GM21576 (cell line): ENCODE results near the gene GOLIM4.
"Not testable (repeated sequence)": the region's sequence is repeated elsewhere in the genome, so short reads cannot be mapped to it uniquely, and the experiment has no call there.

Experiments
- ATAC-seq: cut with Tn5 transposase; IDR thresholded peaks from one replicate; pipeline ENCODE4 v1.9.1; 2021; ENCODE audit warnings: mild to moderate bottlenecking, moderate library complexity; ENCODE audit not compliant: unreplicated experiment

Gene GOLIM4, protein sequence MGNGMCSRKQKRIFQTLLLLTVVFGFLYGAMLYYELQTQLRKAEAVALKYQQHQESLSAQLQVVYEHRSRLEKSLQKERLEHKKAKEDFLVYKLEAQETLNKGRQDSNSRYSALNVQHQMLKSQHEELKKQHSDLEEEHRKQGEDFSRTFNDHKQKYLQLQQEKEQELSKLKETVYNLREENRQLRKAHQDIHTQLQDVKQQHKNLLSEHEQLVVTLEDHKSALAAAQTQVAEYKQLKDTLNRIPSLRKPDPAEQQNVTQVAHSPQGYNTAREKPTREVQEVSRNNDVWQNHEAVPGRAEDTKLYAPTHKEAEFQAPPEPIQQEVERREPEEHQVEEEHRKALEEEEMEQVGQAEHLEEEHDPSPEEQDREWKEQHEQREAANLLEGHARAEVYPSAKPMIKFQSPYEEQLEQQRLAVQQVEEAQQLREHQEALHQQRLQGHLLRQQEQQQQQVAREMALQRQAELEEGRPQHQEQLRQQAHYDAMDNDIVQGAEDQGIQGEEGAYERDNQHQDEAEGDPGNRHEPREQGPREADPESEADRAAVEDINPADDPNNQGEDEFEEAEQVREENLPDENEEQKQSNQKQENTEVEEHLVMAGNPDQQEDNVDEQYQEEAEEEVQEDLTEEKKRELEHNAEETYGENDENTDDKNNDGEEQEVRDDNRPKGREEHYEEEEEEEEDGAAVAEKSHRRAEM

DNA sequence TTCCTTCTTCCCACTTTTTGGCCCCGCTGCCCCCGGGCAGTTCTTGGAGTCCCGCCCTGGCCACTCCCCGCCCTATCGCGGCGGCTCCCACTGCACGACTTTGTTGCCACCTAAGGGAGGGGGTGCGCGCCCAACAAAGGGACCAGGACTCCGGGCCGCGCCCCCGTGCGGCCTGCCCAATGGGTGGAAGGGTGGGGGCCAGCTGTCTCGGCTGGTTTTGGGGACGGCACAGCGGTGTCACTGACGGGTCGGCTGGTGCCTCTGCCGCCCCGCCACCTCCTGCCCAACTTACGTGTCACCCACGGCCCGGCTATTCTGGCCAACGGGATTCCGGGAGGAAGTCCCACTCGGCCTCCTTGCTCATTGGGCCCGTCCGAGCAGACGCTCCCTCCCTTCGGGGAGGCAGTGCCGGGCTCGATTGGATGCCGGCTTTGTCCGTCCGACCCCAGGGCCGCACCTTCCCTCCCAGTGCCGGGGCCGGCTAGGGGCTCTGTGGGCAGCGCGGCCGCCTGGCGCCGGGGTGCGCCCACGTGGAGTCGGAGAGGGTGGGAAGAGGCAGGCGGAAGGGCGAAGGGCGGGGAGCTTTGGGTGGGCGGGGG is at the start of gene GOLIM4:
TSS of gene GOLIM4 (minus strand) at position 314 of the 599 bp plus-strand sequence. CDS start 639 bp downstream, outside the sequence.
- ATAC-seq, result peak; percentile 82

DNA sequence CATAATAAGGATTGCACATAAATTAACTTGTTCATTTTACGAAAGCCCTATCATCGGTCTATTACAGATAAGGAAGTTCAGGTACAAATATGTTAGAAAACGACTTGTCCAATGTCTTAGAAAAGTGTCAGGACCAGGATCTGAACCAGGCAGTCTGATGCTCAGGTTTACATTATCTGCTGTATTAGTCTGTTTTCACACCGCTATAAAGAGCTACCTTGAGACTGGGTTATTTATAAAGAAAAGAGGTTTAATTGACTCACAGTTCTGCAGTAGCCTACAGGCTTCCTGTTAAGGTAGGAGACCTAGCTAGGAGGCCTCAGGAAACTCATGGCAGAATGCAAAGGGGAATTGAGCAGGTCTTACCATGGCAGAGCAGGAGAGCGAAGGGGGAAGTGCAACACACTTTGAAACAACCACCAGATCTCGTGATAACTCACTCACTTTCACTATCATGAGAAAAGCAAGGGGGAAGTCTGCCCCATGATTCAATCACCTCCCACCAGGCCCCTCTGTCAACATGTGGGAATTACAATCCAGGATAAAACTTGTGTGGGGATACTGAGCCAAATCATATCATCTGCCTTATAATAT is 45.8 kb upstream of the GOLIM4 start:
- no peak for ATAC-seq

DNA sequence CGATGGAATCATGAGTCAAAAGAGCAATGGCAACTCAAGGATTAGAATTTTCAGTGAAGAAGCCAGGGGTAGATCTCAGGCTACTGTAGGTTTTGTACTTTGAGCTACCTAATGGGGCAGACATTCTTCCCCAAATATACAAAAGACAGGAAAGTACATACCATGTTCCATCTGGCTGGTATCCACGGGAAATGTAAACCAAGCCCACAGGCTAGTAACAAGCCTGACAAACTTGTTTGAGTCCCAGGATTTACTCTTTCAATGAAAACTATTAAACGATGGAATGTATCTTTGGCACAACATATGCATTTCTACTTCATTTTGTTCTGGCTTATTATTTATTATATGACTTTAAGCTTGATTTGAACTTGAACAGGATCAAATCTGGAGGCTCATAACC is 44.2 kb upstream of the GOLIM4 start:
- ATAC-seq, result no peak

DNA sequence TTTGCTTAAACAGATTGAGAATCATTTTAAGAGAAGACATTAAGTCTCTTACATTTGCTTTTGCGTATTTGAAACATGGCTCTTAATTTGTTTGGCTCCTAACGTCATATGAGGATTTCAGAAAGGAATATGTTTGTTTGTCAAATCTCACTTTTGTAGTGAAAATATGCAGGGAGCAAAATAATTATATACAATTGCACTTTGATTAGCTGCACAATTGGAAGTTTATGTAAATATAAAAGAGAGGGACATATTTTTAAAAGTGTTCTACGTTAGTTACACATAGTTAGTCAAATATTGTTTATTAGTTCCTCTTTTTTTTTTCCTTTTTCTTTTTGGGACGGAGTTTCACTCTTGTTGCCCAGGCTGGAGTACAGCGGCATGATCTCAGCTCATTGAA is 42.7 kb upstream of the GOLIM4 start:
- no peak for ATAC-seq

DNA sequence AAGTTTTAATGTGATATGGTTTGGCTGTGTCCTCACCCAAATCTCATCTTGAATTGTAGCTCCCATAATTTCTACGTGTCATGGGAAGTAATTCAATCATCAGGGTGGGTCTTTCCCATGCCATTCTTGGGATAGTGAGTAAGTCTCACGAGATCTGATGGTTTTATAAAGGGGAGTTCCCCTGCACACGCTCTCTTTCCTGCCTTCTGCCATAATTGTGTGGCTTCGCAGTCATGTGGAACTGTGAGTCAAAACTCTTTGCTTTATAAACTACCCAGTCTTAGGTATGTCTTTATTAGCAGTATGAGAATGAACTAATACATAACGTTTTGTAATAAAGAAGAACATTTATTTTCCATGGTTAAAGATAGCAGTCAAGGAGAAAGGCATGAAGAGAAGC is 39.2 kb upstream of the GOLIM4 start:
- ATAC-seq, result peak; percentile 73

DNA sequence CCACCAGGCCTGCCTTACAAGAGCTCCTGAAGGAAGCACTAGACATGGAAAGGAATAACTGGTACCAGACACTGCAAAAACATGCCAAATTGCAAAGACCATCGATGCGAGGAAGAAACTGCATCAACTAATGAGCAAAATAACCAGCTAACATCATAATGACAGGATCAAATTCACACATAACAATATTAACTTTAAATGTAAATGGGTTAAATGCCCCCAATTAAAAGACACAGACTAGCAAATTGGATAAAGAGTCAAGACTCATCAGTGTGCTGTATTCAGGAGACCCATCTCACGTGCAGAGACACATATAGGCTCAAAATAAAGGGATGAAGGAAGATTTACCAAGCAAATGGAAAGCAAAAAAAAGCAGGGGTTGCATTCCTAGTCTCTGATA is 34.5 kb upstream of the GOLIM4 start:
- not testable (repeated sequence) for ATAC-seq

DNA sequence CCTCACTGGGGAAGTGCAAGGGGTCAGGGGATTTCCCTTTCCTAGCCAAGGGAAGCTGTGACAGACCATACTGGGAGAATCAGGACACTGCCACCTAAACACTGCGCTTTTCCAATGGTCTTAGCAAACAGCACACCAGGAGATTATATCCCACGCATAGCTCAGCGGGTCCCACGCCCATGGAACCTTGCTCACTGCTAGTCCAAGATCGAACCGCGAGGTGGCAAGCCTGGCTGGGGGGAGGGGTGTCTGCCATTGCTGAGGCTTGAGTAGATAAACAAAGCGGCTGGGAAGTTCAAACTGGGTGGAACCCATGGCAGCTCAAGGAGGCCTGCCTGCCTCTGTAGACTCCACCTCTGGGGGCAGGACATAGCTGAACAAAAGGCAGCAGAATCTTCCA is 32.7 kb upstream of the GOLIM4 start:
- not testable (repeated sequence) for ATAC-seq

DNA sequence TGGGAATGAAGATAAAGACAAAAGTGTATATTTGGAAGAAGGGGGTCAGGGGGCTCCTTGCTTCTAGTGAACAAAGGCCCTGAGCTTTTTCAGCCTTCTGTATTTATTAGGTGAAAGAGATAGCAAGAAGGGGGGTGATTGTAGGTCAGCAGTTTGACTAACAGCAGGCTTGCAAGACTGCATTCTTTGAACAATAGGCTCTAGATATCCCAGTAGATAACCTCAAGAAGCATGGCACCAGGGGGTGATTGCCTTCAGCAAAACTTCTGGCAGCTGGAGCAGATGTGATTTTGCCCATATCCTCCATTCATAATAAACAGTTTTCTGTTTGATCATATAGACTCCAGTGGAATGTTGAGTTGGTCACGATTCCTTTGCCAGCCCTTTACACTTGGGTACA is 31.7 kb upstream of the GOLIM4 start:
- no peak for ATAC-seq

DNA sequence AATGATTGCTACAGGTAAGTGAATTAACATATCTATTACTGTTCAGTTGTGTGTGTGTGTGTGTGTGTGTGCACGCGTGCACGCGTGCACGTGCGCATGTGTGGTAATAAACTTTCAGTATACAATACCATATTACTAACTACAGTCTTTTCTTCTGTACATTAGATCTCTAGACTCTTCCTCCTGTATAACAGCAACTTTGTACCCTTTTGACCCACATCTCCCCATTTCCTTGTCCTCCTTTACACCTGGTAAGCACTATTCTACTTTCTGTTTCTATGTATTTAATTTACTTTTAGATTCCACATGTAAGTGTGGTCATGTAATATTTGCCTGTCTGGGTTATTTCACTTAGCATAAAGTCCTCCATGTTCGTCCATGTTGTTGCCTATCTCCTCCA is 29.1 kb upstream of the GOLIM4 start:
- no peak for ATAC-seq

DNA sequence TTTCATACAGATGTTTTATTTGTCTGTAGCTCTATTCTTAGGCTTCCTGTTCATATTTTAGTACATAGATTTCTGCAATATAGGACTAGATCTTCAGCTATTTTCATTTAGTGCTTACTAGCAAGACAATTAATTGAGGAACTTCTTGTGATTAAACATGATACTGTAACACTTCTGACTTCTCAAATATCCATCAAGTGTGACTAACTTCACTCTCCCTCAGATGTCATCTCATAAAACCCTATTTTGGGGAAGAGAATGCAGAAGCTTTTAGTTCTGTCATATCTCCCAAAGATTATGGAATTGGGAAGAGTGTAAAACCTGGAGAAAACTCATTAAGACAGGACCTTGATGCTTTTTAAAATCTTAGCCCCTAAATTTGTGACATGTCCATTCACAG is 28.6 kb upstream of the GOLIM4 start:
- ATAC-seq, result no peak

DNA sequence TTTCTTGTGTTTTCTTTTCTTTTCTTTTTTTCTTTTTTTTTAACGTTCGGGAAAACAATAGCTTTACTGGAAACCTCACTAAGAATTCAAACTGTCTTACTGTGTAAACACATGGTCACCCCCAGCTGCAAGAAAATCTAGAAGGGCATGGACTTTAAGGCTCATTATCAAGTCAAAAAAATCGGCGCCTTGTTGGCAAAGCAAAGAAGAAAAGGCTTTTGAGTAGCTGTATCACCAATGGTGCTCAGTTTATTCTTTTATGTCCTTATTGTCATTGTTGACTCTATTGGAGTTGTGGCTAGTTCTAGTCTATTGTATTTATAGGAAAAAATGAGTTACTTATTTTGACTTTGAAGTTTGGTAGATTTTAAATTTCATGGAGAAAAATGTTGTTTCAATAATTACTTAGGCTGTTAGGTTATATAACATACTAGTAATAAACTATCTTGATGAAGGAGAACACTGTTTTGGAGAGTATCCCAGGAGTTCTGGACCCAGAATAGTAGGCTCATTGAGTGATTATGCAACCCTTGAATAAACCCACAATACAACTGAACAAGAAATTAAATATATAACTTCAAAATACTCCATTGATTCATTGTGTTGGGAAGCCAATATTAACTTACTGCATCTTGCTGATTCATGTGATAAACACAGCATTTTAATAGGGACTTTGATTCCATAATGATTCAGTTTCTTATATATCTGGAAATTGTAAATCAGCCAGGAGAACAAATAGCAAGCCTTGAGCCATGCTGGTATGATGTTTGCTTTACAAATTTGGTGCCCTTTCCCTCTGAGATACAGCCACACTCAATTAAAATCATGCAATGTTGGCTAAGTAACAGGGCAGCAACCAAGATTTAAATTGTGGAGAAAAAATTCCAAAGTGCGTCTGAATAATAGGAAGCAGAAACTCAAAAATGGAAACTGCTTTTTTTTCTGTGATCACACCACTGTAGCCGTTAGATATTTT is 27.8 kb upstream of the GOLIM4 start:
- no peak for ATAC-seq

DNA sequence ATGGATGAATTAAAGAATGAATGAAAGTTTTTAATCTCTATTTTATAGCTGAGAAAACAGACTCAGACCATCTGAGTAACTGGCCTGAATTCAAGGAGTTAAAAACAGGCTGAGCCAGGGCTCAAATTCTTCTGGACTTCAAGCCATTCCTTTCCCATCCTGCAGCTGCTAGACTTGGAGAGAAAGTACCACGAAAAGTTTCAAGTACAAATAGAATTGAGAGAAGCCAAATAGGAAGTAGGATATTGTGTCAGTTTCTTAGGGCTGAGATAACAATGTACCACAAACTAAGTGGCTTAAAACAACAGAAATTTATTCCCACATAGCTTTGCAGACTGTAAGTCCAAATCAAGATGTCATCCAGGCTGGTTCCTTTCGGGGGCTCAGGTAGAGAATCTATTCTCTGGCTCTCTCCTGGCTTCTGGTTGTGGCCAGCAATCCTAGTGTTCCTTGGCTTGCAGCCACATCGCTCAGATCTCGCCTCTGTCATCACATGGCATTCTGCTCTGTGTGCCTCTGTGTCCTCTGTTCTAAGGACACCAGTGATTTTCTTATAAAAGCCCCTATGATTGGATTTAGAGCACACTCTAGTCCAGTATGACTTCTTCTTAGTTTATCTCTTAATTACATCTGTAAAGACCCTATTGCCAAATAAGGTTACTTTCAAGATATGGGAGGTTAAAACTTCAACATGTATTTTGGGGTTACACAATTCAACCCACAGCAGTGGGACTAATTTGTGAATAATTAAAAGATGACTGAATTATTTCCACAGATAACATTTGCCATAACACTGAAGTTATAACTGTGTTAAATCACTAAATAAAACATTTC is 25.7 kb upstream of the GOLIM4 start:
- no peak for ATAC-seq

DNA sequence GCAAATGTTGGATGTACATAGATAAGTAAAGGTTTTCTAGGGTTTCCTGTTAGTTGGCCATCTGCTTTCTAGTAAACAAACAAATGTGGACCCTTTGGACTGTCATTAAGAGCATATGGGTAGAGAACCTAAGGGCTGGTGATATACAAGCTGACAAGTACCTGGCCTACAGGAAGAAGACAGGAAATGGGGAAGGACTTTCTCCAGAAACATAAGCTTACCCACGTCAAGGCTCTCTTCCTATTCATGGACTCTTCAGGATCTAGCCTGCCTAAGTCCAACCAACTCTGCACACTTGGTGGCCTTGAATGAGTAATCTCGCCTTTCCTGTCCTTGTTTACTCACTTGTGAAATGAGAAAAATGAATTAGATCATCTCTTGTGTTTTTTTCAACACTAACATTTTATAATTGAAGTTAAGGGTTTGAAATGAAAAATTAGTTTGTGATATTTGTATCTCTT is 22.2 kb upstream of the GOLIM4 start:
- ATAC-seq, result no peak

DNA sequence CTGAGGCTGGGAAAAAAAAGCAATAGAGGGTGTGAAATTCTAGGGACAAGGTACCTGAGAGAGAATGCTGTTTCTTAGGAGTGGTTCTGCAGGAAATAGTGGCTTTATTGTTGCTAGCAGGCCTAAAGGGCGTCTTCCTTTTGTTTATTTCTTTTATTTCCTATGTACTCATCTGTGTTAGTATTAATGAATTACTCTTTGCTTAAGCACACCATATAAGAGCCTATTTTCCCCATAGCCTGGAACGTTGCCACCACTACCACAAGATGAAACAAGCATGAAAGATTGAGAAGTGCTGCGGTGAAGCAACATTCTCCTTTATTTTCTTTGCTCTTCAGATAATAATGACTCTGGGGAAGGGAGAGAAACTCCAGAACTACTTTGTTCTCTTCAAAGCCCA is 21.3 kb upstream of the GOLIM4 start:
- no peak for ATAC-seq

DNA sequence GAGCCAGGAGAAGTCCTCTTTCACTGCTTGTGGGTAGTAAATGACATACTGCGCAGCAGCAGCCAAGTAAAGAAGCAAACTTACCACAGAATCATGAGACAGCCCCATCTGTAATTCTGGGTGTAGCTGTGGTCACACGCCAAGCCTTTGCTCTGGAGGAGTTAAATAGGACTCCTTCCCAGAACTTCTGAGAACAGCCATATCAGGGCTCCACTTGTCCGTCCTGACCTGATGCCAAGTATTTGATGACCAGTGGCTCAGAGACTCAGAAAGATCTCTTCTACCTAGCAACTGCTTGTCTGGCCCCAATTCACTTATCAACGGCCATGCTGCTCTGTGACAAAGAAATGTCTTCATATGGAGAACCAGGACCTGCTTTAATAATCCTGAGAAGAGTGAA is 20.6 kb upstream of the GOLIM4 start:
- ATAC-seq, result no peak

DNA sequence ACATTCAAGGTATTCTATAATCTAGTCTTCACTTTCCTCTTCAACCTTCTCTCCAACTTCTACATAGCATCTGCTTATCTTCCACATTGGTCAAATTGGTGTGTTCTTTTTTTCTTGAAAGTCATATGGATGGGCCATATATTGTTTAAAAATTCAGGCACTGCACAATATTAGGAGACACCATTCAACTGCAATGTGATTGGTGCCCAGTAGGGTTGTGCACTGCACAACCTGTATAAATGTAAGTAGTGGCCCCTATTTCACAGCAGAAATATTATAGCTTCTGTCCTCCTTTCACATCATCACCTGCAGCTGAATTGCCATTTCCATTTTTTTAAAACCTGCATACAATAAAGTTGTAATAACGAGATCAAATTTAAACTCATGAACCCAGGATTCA is 18.1 kb upstream of the GOLIM4 start:
- no peak for ATAC-seq

DNA sequence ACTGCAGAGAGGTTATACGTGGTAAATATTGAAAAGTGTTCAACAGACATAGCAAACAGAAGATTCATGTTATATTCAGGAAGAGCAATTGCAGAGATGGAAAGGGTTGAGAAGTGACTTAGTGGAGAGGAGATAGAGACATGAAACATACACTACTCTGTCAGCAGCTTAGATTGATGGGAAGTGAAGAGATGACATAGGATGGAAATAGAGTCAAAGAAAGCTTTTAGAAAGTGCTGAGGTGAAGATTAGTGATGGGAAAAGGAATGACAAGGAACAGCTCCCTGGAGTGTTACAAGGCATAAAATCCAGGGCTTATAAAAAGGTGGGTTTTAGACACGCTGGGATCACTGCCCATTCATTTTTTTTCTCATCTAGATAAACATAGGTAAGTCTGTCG is 17.2 kb upstream of the GOLIM4 start:
- ATAC-seq, result no peak

DNA sequence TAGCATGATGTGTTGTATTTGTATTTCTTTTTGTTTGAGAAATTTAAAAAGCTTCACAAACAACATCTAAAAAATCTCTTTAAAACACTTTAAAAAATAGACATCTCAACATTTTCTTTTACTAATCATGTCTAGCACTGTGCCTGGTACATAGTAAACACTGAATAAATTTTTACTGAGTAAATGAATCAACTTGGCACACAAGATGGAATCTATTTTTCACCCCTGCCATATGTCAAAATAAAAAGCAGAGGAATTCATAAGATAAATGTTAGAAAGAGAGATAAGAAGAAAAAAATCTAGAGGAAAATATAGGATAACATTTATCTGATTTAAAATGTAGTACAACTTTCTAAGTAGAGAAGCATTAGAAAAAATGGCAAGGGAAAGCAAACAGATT is 8.6 kb upstream of the GOLIM4 start:
- ATAC-seq, result no peak

DNA sequence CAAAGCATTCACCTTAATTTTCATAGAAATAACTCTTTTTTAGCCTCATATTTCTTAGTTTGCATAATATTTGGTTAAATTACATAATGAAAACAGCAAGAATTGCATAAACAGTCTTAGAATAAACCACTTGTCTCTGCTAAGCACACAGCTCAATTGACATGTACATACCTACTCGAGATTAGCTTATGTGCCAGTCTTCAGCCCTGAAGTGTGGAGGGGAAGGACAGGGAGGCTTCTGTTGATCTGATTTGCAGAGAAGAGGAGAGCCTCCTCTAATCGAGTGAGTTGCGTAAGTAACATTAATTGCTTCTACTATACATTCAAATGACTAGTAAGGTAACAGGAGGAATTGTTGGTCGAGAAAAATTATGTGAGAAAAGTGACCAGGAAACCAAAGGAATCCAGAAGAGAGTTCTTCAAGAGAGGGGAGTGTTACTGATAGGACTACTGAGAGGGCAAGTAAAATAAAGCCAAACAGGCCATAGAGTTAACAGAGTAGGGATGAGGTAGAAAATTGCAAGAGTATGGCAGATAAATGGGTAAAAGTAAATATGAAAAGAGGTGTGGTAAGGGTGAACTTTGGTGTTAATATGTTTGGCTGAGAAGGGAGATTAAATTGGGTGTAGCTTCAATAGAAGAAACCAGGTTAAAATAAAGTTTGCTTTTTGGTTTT is 7.1 kb upstream of the GOLIM4 start:
- ATAC-seq, result no peak
